ENCODE measurements around the gene KLK5.

KLK5 gene

DNA sequence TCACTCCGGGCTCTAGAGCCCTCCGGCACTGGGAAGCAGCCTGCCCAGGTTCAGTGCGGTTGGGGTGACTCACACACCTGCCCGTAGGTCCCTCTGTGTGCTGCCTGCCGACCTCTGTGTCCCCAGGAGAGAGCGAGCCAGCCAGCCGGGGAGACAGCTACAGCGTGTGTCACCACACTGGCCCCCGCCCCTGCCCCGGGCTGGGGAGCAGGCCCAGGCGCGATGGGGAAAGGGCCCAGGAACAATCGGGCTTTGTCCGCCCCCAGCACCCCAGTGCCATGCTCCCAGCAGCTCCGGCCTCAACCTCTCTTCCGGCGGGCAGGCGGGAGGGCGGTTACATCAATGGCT lies 16.5 kb upstream of the KLK5 start, which contains the start of gene KLK6:
Gene KLK6 (minus strand): TSS at position 179 of the 348 bp plus-strand sequence. CDS start 1,487 bp downstream, outside the sequence.
- DNase-seq (ENCODE audit: low read depth in 2 of 2, low spot score in 1 of 2), result no peak

DNA sequence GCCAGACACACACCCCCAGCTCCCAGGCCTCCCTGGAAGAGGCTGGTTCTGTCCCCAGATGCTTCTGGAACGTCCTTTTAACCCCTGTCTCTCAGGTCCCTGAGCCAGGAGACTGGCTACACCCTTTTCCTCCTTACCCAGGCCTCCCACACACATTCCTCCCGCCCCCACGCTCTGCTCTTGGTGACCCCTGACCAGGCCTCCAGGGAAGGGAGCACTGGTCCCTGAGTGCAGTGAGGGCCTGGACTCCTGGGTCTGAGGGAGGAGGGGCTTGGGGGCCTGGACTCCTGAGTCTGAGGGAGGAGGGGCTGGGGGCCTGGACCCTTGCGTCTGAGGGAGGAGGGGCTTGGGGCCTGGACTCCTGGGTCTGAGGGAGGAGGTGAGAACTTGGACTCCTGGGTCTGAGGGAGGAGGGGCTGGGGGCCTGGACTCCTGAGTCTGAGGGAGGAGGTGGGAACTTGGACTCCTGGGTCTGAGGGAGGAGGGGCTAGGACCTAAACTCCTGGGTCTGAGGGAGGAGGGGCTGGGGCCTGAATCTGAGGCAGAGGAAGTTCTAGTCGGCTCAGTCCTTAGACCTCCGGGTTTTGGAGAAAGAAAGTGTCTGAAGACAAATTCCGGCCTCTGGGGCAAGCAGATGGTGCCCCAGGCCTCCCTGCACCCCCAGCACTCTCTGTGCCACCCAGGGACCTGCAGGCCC lies 16.0 kb upstream of the KLK5 start:
- no peak for DNase-seq (ENCODE audit: low read depth in 2 of 2, low spot score in 1 of 2)

DNA sequence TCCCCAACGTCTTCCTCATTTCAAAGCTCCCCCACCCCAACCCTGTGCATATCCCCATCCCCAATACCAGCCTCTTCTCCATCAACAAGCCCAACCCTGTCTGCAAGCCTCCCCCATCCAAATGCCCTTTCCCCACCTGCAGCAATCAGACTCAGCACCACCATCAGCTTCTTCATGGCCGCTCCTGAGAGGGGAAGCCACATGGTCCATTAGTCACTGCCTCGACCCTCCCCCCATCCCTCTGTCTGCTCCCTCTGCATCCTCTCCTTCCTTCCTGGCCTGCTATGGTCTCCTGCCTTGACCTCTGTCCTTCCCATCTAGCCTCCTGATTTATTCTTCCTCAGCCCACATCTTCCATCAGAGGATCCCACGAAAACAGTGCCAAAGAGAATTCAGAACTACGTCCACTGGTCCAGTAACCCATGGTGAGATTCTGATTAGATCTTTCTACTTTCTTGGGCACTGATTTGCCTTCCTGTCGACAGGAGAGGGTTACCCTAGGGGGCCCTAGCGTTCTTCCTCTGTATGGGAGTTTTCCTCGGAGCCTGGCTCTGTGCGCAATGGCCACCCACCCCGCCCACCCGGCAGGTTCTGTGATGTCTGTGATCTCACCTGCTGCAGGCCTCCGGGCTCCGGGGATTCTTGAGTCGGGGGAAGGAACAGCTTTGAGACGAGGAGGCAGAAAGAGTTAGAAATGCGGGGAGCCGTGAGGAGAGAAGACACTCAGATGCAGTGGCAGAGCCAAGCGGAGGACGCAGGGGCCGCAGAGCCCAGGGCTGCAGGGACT lies 15.3 kb upstream of the KLK5 start:
- no peak for DNase-seq (ENCODE audit: low read depth in 2 of 2, low spot score in 1 of 2)

DNA sequence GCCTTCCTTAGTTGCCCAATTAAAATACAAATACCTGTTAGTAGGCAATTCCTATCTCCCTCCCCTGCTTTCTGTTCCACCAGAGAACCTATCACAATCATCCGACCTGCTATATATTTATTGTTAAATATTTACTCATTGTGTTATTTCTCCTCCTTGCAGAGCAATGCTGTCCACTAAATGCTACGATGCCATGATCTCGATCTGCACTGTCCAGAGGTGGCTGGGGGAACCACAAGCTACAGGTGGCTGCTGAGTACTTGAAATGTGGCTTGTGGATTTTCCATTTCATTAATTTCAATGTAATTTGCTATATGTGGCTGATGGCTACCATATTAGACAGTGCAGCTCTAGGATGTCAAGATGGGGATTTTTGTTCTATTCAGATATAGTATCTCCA lies 11.4 kb upstream of the KLK5 start:
- DNase-seq (ENCODE audit: low read depth in 2 of 2, low spot score in 1 of 2), result no peak

DNA sequence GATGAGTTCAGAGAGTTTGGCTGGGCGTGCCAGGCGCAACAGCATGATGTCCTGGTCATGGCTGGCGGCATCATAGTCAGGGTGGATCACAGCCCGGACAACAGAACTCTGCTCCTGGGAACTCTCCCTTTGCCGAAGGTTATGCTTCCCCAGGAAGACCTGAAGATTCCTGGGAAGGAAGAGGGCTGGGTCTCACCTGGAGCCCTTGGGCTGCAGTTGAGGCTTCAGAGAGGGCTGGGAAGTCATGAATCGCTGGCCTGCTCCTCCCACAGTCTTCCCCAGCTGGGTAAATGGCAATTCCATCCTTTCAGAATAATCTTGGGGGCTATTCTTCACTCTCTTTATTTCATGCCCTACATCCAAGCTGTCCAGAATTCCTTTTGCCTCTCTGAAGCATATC lies 10.5 kb upstream of the KLK5 start:
- no peak for DNase-seq (ENCODE audit: low read depth in 2 of 2, low spot score in 1 of 2)

DNA sequence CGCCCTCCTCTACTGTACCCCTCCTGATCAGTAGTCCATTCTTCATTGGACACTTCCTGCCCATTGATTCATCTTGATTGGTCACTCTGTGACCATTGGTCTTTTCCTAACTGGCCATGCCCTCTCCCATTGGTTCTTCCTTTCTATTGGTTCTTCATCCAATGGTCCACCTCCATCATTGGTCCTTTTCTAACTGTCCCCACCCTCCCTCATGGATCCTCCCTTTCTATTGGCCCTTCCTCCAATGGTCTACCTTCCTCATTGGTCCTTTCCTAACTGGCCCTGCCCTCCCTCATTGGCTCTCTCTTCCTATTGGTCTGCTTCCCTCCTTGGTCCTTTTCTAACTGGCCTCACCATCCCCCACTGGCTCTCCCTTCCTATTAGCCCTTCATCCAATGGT lies 9.4 kb upstream of the KLK5 start:
- DNase-seq (ENCODE audit: low read depth in 2 of 2, low spot score in 1 of 2), result no peak

DNA sequence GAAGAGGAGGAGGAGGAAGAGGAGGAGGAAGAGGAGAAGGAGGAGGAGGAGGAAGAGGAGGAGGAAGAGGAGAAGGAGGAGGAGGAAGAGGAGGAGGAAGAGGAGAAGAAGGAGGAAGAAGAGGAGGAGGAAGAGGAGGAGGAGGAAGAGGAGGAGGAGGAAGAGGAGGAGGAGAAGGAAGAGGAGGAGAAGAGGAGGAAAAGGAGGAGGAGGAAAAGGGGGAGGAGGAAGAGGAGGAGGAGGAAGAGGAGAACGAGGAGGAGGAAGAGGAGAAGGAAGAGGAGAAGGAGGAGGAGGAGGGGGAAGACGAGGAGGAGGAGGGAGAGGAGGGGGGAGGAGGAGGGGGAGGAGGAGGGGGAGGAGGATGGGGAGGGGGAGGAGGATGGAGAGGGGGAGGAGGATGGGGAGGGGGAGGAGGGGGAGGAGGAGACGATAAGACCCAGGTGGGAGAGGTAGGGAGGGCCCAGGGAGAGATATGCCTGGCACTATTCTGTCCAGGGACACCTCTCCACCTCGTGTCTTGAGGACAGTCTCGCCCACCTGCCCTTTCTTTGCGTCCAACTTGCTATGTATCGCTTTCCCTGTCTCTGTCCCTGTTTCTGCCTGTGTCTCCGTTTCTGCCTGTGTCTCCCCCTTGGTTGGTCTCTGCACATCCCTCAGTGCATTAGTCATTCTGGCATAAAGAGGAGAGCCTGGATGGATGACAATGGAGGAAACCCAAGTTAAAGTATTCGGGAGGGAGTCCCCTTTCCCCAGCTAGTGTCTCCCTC lies 7.1 kb upstream of the KLK5 start:
- no peak for DNase-seq (ENCODE audit: low read depth in 2 of 2, low spot score in 1 of 2)

DNA sequence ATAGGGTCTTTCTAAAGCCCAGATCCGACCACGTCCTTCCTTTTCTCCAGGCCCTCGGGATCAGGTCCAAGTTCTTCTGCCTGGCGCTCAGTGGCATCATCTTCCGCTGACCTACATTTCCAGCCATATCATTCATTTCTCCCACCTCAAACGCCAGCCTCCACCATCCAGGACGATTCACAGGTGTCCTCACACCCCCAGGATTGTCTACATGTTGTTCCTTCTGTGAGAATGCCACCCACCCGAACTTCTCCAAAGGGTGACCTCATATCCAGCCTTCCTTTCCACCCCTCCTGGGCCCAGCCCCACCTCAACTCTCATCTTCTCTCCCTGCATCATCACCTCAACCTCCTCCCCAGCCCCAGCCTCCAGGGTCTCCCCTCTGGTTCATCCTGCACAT lies 4.7 kb upstream of the KLK5 start:
- DNase-seq (ENCODE audit: low read depth in 2 of 2, low spot score in 1 of 2), result no peak

DNA sequence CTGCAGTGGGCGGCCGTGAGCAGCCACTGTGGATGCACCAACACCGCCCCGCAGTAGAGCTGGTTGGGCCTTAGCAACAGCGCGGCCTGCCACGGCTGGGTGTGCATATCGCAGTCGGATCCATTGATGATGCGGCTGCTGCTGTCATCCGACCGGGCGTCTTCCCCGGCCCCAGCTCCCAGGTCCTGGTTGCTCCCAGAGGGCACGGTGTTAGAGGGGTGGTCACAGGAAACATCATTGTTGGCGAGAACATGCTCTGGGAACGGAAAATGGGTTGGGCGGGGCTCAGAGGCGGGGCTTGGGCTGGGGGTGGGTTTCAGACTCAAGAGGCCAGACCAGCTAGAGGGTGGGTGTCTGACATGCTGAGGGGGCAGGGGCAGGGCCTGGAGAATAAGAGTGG lies 3.0 kb downstream of the KLK5 start:
- no peak for DNase-seq (ENCODE audit: low read depth in 2 of 2, low spot score in 1 of 2)

DNA sequence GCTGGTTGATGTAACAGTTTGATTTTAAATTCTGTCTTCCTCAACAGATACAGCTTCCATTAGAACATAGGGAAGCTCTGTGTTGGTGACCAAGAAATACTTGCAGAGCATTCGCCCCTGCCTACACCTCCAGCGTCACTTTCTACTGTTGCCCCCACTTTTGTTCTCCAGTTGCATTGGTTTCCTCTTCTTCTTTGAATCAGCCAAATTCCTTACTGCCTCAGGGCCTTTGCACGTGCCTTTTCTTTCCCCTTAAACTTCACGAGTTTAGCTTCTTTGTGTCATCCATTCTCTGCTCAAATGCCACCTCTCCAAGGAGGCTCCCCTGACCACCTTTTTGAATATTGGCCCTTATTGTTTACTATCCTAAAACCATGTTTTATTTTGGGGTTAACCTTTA lies 5.7 kb downstream of the KLK5 start:
- no peak for DNase-seq (ENCODE audit: low read depth in 2 of 2, low spot score in 1 of 2)

DNA sequence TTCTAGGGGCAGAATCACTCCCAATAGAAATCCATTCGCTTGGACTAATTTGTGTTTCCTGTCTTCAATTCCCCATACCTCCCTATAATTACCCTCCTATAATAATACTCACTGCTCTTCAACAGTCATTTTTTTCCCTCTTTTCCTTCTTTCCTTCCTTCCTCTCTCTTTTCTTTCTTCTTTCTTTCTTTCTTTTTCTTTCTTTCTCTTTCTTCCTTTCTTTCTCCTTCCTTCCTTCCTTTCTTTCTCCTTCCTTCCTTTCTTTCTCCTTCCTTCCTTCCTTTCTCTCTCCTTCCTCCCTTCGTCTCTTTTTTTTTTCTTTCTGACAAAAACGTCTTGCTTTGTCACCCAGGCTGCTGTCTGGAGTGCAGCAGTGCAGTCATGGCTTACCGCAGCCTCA lies 8.0 kb downstream of the KLK5 start:
- no peak for DNase-seq (ENCODE audit: low read depth in 2 of 2, low spot score in 1 of 2)

DNA sequence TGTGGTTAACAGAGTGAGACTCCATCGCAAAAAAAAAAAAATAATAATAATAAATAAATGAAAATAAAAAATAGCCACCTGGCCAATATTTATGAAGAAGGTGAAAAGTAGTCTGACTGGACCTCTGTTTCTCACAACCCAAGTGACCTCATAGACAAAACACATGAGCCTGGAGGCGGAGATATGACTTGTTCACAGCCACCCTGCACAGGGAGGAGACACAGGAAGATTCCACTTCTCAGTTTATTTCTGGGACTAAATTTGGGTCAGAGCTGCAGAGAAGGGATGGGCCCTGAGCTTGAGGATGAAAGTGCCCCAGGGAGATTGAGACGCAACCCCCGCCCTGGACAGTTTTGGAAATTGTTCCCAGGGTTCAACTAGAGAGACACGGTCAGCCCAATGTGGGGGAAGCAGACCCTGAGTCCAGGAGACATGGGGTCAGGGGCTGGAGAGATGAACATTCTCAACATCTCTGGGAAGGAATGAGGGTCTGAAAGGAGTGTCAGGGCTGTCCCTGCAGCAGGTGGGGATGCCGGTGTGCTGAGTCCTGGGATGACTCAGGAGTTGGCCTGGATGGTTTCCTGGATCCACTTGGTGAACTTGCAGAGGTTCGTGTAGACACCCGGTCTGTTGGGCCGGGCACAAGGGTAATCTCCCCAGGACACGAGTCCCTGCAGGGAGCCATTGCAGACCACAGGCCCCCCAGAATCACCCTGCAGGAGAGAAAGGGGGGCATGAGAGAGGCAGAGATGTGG lies 9.6 kb downstream of the KLK5 start:
- no peak for DNase-seq (ENCODE audit: low read depth in 2 of 2, low spot score in 1 of 2)

DNA sequence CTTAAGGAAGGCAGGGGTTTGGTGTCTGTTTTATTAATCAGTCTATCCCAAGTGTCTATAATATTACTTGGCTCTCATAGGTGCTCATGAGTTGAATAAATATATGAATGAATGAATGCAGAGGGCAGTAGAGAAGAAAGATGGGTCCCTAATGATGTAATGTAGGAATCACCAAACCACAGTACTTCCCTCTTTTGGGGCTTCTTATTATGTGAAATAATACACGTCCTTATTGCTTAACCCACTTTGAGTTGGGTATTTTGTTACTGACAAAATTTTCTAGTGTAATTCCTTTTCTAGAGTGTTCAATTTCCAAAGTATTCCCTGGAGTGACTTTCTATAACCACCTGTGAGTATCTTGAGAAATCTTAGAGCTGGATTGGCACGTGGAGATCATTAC lies 13.2 kb downstream of the KLK5 start:
- DNase-seq (ENCODE audit: low read depth in 2 of 2, low spot score in 1 of 2), result no peak

DNA sequence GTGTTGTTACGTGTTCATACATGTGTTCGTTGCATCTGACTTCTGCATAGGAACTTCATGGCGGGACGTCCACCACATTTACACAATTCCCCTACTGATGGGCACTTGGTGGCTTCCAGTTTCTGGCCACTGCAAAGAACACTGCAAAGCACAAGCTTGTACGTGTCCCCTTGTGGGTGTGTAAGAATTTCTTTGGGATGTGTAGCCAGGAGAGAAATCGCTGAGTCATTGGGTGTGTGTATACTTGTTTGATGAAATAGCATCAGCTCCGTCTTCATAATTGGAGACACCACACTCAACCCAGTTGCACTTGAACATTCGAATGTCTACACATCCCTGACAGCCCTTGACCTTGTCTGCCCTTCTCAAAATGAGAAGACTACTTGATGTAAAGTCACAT lies 19.2 kb downstream of the KLK5 start:
- DNase-seq (ENCODE audit: low read depth in 2 of 2, low spot score in 1 of 2), result no peak

DNA sequence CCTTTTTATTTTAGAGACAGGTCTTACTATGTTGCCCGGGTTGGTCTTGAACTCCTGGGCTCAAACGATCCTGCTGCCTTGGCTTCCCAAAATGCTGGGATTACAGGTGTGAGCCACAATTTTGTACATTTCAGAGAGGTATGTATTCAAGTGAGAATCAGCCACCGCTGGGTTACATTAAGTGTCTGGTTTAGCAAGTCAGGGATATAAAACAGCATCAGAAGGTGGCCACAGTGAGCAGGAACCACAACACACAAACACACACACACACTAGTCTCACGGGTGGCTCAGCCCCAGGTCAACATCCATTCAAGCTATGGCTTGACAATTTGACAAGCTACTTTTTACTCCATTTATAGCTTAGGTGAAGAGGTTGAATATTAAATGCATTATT lies 20.2 kb downstream of the KLK5 start:
- DNase-seq (ENCODE audit: low read depth in 2 of 2, low spot score in 1 of 2), result no peak

DNA sequence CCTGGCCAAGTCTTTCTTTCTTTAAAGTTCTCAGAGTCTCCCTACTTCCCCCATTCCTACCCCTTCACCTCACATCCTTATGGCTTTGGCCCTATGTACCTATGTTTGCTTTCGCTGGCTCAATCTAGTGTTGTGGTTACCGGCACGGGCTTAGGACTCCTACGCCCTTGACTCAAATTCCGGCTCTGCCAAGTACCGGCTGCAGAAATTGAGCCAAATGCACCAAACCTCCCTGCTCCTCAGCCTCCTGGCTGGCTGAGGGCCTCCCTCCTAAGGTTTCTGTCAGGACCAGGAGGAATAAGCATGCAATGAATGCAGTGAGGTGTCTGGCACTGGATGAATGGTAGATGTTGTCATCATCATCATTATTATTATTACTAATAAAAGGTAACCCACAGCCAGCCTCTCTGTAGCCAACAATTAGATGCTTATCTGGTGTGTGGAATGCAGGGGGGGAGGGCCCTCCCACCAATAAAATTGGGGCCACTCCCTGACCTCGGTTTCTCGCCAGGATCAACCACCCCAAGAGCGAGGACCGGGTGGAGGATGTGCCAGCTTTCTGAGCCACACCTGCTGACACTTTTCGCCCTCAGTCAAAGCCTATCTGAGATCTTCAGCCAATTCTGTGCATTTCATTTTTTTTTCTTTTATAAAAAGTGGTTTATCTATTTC lies 20.7 kb downstream of the KLK5 start:
- no peak for DNase-seq (ENCODE audit: low read depth in 2 of 2, low spot score in 1 of 2)

DNA sequence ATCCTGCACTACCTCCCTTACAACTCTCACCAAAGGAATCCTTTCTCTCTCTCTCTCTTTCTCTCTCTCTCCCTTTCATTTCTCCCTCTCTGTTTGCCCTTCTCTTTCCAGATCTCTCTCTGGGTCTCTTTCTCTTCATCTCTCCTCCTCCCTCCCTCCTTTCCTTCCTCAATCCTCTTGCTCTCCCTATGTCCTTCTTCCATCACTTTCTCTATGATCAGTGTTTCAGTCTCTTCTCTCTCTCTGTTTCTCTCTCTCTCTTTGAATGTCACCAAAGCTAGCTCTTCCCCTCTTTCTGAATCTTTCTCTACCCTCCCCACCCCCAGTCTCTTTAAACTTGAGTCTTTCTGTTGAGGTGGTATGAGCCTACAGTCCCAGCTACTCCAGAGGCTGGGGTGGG lies 21.8 kb downstream of the KLK5 start:
- no peak for DNase-seq (ENCODE audit: low read depth in 2 of 2, low spot score in 1 of 2)

DNA sequence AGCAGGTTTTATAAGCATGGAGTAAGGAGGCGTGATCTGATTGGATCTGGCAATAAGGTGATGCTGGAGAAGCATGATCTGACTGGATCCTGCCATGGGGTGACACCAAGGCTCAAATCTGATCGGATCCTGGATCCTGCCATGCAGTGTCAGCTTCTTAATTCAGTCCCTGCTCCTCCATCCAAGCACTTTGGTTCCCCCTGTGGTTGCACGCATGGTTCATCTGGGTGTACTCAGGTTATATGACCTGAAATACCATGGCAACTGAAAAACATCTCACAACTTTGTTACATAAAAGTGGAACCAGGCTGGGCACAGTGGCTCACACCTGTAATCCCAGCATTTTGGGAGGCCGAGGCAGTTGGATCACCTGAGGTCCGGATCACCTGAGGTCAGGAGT lies 24.0 kb downstream of the KLK5 start:
- DNase-seq (ENCODE audit: low read depth in 2 of 2, low spot score in 1 of 2), result no peak

DNA sequence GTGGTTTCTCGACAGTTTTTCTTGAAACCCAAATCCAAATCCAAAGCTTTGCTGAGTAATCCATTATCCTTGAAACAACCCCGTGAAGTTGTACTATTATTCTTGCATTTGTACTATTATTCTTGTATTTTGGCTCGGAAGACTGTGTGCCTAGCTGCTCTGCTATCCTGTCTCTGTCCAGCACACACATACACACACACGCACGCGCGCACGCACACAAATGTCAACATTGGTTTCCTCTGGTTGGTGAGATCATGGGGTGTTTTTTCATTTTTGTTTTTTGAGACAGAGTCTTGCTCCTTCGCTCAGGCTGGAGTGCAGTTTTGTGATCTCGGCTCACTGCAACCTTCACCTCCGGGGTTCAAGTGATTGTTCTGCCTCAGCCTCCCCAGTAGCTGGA lies 26.7 kb downstream of the KLK5 start:
- DNase-seq (ENCODE audit: low read depth in 2 of 2, low spot score in 1 of 2), result no peak

DNA sequence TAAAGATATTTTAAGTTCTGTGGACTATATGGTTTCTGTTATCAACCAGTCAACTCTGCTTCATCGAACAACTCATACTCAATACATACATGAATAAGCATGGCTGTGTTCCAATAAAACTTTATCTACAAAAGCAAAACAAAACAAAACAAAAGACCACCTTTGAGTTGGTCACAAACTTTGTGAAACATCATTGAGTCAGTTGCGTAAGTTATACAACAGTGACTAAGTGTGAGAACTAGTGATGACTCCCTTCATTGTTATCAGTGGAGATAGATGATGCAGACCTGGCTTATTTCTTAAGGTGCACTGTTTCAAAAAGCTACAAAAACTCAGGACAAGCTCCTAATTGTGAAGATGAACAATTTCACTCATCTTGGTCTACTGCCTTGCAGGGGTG lies 27.1 kb downstream of the KLK5 start:
- no peak for DNase-seq (ENCODE audit: low read depth in 2 of 2, low spot score in 1 of 2)

DNA sequence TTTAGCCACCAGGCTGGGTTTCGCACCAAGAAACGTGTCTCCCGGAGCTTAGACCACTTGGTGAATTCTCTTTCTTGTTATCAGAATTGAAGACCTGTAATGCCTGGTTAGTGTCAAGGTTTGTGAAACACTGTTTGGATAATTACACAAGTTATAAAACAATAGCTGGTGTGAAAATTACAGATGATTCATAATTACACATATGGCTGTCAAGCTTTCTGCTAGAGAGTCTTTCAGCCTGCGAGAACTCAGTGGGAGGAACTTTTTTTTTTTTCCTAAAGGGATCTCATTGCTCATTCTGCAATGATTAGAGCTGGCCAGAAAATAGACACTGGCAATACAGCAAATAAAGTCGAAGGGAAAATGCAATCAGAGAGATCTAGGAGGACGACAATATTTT lies 28.3 kb downstream of the KLK5 start:
- no peak for DNase-seq (ENCODE audit: low read depth in 2 of 2, low spot score in 1 of 2)
